B cell (primary cell): Measurements from ENCODE around the gene NTN3. TPM values are rescaled to one million over a fixed set of nuclear protein-coding genes. Genes with fewer than 3 reads are reported as not detected.

ENCODE experiments used
- ATAC-seq: fragments of 200-7000 bp; cut with Tn5 transposase; one replicate; pipeline ENCODE4 v1.10.0; 2021; ENCODE audit warnings: low read depth, mild to moderate bottlenecking, moderate number of reproducible peaks, moderate library complexity
- CTCF ChIA-PET: fragments of 350-600 bp; sonication (Branson Sonifier 250); formaldehyde crosslinking; loops from one replicate; lab custom pipeline; 2021; ENCODE audit warnings: antibody characterized with exemption, inconsistent platforms; lab: Charles Lee
- POLR2A ChIA-PET: fragments of 350-600 bp; sonication (Branson Sonifier 250); formaldehyde crosslinking; loops from one replicate; lab custom pipeline; 2021; ENCODE audit warnings: antibody characterized with exemption; lab: Charles Lee
- DNase-seq: peaks from one replicate; pipeline ENCODE4 v3.0.0; 2013
- H2AFZ ChIP-seq: 2 replicates; pipeline ENCODE4 v1.6.1; 2012; ENCODE audit warnings: mild to moderate bottlenecking, low read depth, low read length; ENCODE audit not compliant: insufficient read depth, poor library complexity, severe bottlenecking
- H3K27ac ChIP-seq, 2 donors: 1 replicate in 1 of 2; 2 replicates in 1 of 2; pipeline ENCODE4 v1.5.1; 2012 to 2013; ENCODE audit warnings: low read length in 2 of 2, mild to moderate bottlenecking in 2 of 2, moderate library complexity in 1 of 2
- H3K27me3 ChIP-seq, 4 experiments: fragments of 200-600 bp in 1 of 4; sonication (generic) in 1 of 4; replicated peaks in 1 of 4; 1 replicate in 2 of 4; 2 replicates in 2 of 4; pipeline versions ENCODE4 v1.6.1 to v1.7.0; 2013 to 2016; ENCODE audit warnings: low read length in 3 of 4, mild to moderate bottlenecking in 2 of 4, mixed read lengths in 1 of 4, moderate library complexity in 1 of 4; ENCODE audit not compliant: insufficient read depth in 4 of 4, control insufficient read depth in 3 of 4; ENCODE audit errors: control extremely low read depth in 1 of 4
- H3K36me3 ChIP-seq, 2 experiments: replicated peaks in 1 of 2; 1 replicate in 1 of 2; 2 replicates in 1 of 2; pipeline versions ENCODE4 v1.6.1 to v1.7.1; 2013; ENCODE audit warnings: low read length in 1 of 2; ENCODE audit not compliant: insufficient read depth in 2 of 2, control insufficient read depth in 1 of 2; ENCODE audit errors: control extremely low read depth in 1 of 2, extremely low read depth in 1 of 2
- H3K4me1 ChIP-seq, 2 donors: fragments of 200-600 bp in 1 of 2; sonication (generic) in 1 of 2; 1 replicate in 1 of 2; 2 replicates in 1 of 2; pipeline versions ENCODE4 v1.5.1 to v1.6.1; 2013 to 2017; ENCODE audit warnings: low read length in 2 of 2; ENCODE audit not compliant: control insufficient read depth in 2 of 2, insufficient read depth in 2 of 2
- H3K4me2 ChIP-seq: replicated peaks from 2 replicates; pipeline ENCODE3; 2012; ENCODE audit warnings: mild to moderate bottlenecking, low read depth, low read length; ENCODE audit not compliant: poor library complexity, severe bottlenecking
- H3K4me3 ChIP-seq, 5 experiments: fragments of 200-600 bp in 1 of 5; sonication (generic) in 1 of 5; 1 replicate in 3 of 5; 2 replicates in 2 of 5; pipeline versions ENCODE4 v1.5.1 to v1.7.0; 2011 to 2016; ENCODE audit warnings: low read length in 4 of 5, mild to moderate bottlenecking in 4 of 5, low read depth in 2 of 5, control low read depth in 1 of 5, moderate library complexity in 1 of 5; ENCODE audit not compliant: insufficient read depth in 1 of 5; ENCODE audit errors: control extremely low read depth in 1 of 5, extremely low read depth in 1 of 5
- H3K79me2 ChIP-seq: fragments of 200-600 bp; sonication (generic); one replicate; pipeline ENCODE4 v1.6.0; 2016; ENCODE audit warnings: low read length; ENCODE audit not compliant: control insufficient read depth, insufficient read depth
- H3K9ac ChIP-seq: fragments of 200-600 bp; sonication (generic); 2 replicates; pipeline ENCODE4 v1.6.1; 2017; ENCODE audit warnings: mild to moderate bottlenecking, low read length, moderate library complexity
- H3K9me3 ChIP-seq, 3 donors: one replicate each; pipeline versions ENCODE4 v1.6.1 to v1.7.1; 2013; ENCODE audit warnings: low read length in 2 of 3; ENCODE audit not compliant: control insufficient read depth in 2 of 3, insufficient read depth in 1 of 3; ENCODE audit errors: control extremely low read depth in 1 of 3
- H4K20me1 ChIP-seq: 2 replicates; pipeline ENCODE4 v1.6.0; 2012; ENCODE audit warnings: mild to moderate bottlenecking, low read length; ENCODE audit not compliant: insufficient read depth, control insufficient read depth, poor library complexity, severe bottlenecking
- H3K27ac Mint-ChIP-seq: one replicate; pipeline ENCODE4 v1.8.0; 2021; ENCODE audit warnings: mixed read lengths
- H3K27me3 Mint-ChIP-seq: one replicate; pipeline ENCODE4 v1.8.0; 2021; ENCODE audit warnings: mixed read lengths
- H3K4me1 Mint-ChIP-seq: one replicate; pipeline ENCODE4 v1.8.0; 2021; ENCODE audit warnings: mixed read lengths
- H3K4me3 Mint-ChIP-seq: one replicate; pipeline ENCODE4 v1.8.0; 2021; ENCODE audit warnings: mixed read lengths
- H3K9me3 Mint-ChIP-seq: one replicate; pipeline ENCODE4 v1.8.0; 2022; ENCODE audit warnings: mixed read lengths; ENCODE audit not compliant: insufficient read depth
- CTCF ChIP-seq: fragments of 200-600 bp; IDR thresholded peaks from one replicate; pipeline ENCODE4 v1.8.0; 2022; ENCODE audit warnings: antibody characterized with exemption, mild to moderate bottlenecking
- EZH2 ChIP-seq: IDR thresholded peaks from 2 replicates; pipeline ENCODE4 v1.6.1; 2012; ENCODE audit warnings: borderline replicate concordance, low read depth, mild to moderate bottlenecking, moderate library complexity, low read length; ENCODE audit not compliant: insufficient read depth, poor library complexity, severe bottlenecking
- WGBS: methylation state at CpG from one replicate; pipeline ENCODE4 v1.1.5; 2013; ENCODE audit warnings: missing lambda C conversion rate; ENCODE audit not compliant: insufficient coverage; 5-methylcytosine and 5-hydroxymethylcytosine counted together
- intact Hi-C: fragments of 100-400 bp; cut with micrococcal nuclease; formaldehyde crosslinking; loops from one replicate; pipeline ENCODE4 v1.10.0; 2022
- polyA plus RNA-seq: library from polyadenylated mRNA; depleted of rRNA; stranded (reverse); fragments of >200 nt; gene quantifications from 2 replicates; pipeline ENCODE4 v1.2.3, GENCODE V29; 2012
- total RNA-seq, 2 donors: library from RNA; stranded (reverse); fragments of 120-200 nt in 1 of 2; gene quantifications; 1 replicate in 1 of 2; 2 replicates in 1 of 2; pipeline versions ENCODE4 v1.2.3 to v1.2.4, GENCODE V29; 2013 to 2022

NTN3 gene
- total and polyA plus RNA-seq, 2 donors (not counting 1 experiment from before 2014, with no cell fraction given), result not detected

- peaks cover 42% of the 10 kb centered on the region for H3K4me1 Mint-ChIP-seq
- peak overlapping the region; percentile 11 for H3K9ac ChIP-seq
- peaks cover 59 to 67% of the 10 kb centered on the region in 2 donors for H3K4me1 ChIP-seq
- no peaks in the 10 kb centered on the region for H3K36me3 ChIP-seq
- peaks cover 0 to 53% (median 33%) of the 10 kb centered on the region in 4 experiments for H3K27me3 ChIP-seq
- peak overlapping the region; percentile 61 for H3K27ac Mint-ChIP-seq
- H4K20me1 ChIP-seq, result peaks cover 36% of the 10 kb centered on the region
- H2AFZ ChIP-seq, result no peak overlapping the region
- no peak for TF ChIP-seq EZH2
- no peak for TF ChIP-seq CTCF
- H3K4me3 ChIP-seq, result peak overlapping the region in 1 of 5 experiments; percentile 55
- peaks cover 3% of the 10 kb centered on the region for H3K79me2 ChIP-seq
- H3K4me2 ChIP-seq, result peak overlapping the region; percentile 97
- no peak overlapping the region for H3K27ac ChIP-seq
- CTCF ChIA-PET, result interaction anchor here (0.6 to 2.1 kb wide), 6 partner anchors 17 to 55 kb away, joined by 3 to 6 read pairs (median 4); no protein-coding TSS in a partner anchor
- WGBS, result 42% methylated on average over 11 of the region's 16 CpGs
- peak overlapping the region; percentile 76 for H3K4me3 Mint-ChIP-seq
- peaks cover 22% of the 10 kb centered on the region for H3K27me3 Mint-ChIP-seq
- ATAC-seq (no peak), DNase-seq (peak; percentile 32)
- no peaks in the 10 kb centered on the region for H3K9me3 ChIP-seq
- POLR2A ChIA-PET, result interaction anchor here (0.6 to 1.8 kb wide), 3 partner anchors 10 to 46 kb away, joined by 3 to 11 read pairs (median 4); partner anchors contain the start of gene TEDC2
- intact Hi-C loops, result no loop called here
- no peaks in the 10 kb centered on the region for H3K9me3 Mint-ChIP-seq
Observed at GRCh38 chr16:2469399-2470233, 1.5 kb upstream of the NTN3 start.

GRCh38 chr16:2470234-2470601, 879 bp upstream of the NTN3 start:
- Mint-ChIP-seq H3K4me3 (peak overlapping the region; percentile 76), H3K27ac (no peak overlapping the region), H3K27me3 (peaks cover 22% of the 10 kb centered on the region), H3K9me3 (no peaks in the 10 kb centered on the region), H3K4me1 (peaks cover 42% of the 10 kb centered on the region)
- Histone ChIP-seq H3K4me2 (peak overlapping the region; percentile 97), H3K9ac (no peak overlapping the region), H3K36me3 (no peaks in the 10 kb centered on the region), H3K4me3 (no peak overlapping the region), H3K4me1 (peaks cover 59 to 67% of the 10 kb centered on the region in 2 donors), H3K79me2 (peaks cover 3% of the 10 kb centered on the region), H3K27me3 (peaks cover 0 to 53% (median 33%) of the 10 kb centered on the region in 4 experiments), H4K20me1 (peaks cover 36% of the 10 kb centered on the region), H3K9me3 (no peaks in the 10 kb centered on the region), H3K27ac (no peak overlapping the region), H2AFZ (no peak overlapping the region)
- DNase-seq, result no peak
- intact Hi-C loops, result no loop called here
- ATAC-seq, result no peak
- ChIA-PET POLR2A (interaction anchor here (0.6 to 1.1 kb wide), 2 partner anchors 46 to 199 kb away, joined by 3 to 4 read pairs; no protein-coding TSS in a partner anchor), CTCF (interaction anchor here (0.6 to 1.5 kb wide), 3 partner anchors 40 to 56 kb away, joined by 3 to 5 read pairs (median 3); no protein-coding TSS in a partner anchor)
- WGBS, result 80% methylated on average over 7 of the region's 7 CpGs
- TF ChIP-seq CTCF, result no peak
- no peak for TF ChIP-seq EZH2
